ENCODE data around the gene ADGRG3. TPM values are rescaled to one million over a fixed set of nuclear protein-coding genes. Genes with fewer than 3 reads are reported as not detected.

The ADGRG3 gene
- total and polyA plus RNA-seq, 2 of the 13 experiments (the other 11 are each of a cell fraction or from before 2014, with no cell fraction given), result 2.7 to 11.8 TPM

DNA sequence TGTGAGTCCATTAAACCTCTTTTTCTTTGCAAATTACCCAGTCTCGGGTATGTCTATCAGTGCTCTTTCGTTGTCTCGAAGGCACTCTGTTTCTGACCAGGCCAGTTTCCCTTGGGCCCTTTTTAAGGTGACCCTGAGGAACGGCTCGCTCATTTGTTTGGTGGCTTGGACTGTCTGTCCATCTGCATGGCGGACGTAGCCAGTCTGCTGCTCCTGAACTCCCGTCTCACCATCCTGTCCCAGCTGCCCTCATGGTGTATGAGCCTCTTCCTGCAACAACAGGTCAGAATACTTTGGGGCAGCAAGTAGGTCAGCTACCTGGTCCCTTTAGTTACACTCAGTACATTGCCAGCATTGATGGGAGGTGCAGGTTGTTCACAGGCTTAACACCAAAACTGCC, 45.5 kb downstream of the ADGRG3 start:
- no peaks in the 10 kb centered on the region for H3K36me3 ChIP-seq (replicated peaks in 1 of 2; ENCODE audit: control insufficient read depth in 1 of 2, insufficient read depth in 2 of 2, low read length in 2 of 2)
- CTCF ChIA-PET (ENCODE audit: low intra/inter-chr PET ratio, low total read pairs), result no interaction called here
- ATAC-seq (no peak), DNase-seq (ENCODE audit: low spot score) (no peak), FAIRE-seq (no peak)
- no peaks in the 10 kb centered on the region for H4K20me1 ChIP-seq (ENCODE audit: insufficient read depth, low read length)
- POLR2A ChIA-PET, result no interaction called here
- no peak overlapping the region for H3K4me2 ChIP-seq (ENCODE audit: low read depth, low read length)
- no peak overlapping the region for H2AFZ ChIP-seq (ENCODE audit: low read length)
- intact Hi-C loops (cut with micrococcal nuclease; ENCODE audit: unreplicated experiment) (no loop called here), in situ Hi-C loops (cut with HindIII; ENCODE audit: extremely low pct_ligation_motif_present, low pct_unique_long_range_greater_than_20kb) (no loop called here)
- H3K79me2 ChIP-seq (ENCODE audit: insufficient read depth, low read length), result no peaks in the 10 kb centered on the region
- BruUV-seq (replicated peaks), result no TSS peak
- H3K4me3 ChIP-seq (replicated peaks in 1 of 3; ENCODE audit: insufficient read depth in 1 of 3, low read depth in 2 of 3, low read length in 3 of 3), result no peak overlapping the region
- H3K9ac ChIP-seq (ENCODE audit: insufficient read depth, low read depth, low read length), result no peak overlapping the region
- H3K9me3 ChIP-seq (ENCODE audit: low read length), result no peaks in the 10 kb centered on the region
- H3K4me1 ChIP-seq (ENCODE audit: insufficient read depth, low read length), result peaks cover 31% of the 10 kb centered on the region
- 95% methylated on average over 8 of the region's 8 CpGs for WGBS (ENCODE audit: low lambda C conversion rate)
- no peaks in the 10 kb centered on the region for H3K27me3 ChIP-seq (ENCODE audit: control insufficient read depth in 1 of 2, insufficient read depth in 2 of 2, low read length in 2 of 2)
- no peak overlapping the region for H3K27ac ChIP-seq (ENCODE audit: extremely low read length, insufficient read depth, low read length)
- TF ChIP-seq TRIM24 (CRISPR knock-in tag; IDR thresholded peaks at IDR 0.05), result no peak
- TF ChIP-seq KMT2B (CRISPR knock-in tag; IDR thresholded peaks at IDR 0.05), result no peak
- TF ChIP-seq, protein P1, sequence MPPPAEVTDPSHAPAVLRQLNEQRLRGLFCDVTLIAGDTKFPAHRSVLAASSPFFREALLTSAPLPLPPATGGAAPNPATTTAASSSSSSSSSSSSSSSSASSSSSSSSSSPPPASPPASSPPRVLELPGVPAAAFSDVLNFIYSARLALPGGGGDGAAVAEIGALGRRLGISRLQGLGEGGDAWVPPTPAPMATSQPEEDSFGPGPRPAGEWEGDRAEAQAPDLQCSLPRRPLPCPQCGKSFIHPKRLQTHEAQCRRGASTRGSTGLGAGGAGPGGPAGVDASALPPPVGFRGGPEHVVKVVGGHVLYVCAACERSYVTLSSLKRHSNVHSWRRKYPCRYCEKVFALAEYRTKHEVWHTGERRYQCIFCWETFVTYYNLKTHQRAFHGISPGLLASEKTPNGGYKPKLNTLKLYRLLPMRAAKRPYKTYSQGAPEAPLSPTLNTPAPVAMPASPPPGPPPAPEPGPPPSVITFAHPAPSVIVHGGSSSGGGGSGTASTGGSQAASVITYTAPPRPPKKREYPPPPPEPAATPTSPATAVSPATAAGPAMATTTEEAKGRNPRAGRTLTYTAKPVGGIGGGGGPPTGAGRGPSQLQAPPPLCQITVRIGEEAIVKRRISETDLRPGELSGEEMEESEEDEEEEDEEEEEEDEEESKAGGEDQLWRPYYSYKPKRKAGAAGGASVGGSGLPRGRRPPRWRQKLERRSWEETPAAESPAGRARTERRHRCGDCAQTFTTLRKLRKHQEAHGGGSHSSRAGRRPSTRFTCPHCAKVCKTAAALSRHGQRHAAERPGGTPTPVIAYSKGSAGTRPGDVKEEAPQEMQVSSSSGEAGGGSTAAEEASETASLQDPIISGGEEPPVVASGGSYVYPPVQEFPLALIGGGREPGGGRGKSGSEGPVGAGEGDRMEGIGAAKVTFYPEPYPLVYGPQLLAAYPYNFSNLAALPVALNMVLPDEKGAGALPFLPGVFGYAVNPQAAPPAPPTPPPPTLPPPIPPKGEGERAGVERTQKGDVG (CRISPR knock-in tag; IDR thresholded peaks at IDR 0.05; ENCODE audit: borderline replicate concordance), result no peak
- TF ChIP-seq CBX5 (CRISPR knock-in tag; IDR thresholded peaks at IDR 0.05; ENCODE audit: borderline replicate concordance), result no peak
- TF ChIP-seq ZNF317 (CRISPR knock-in tag; IDR thresholded peaks at IDR 0.05), result no peak
- TF ChIP-seq ZNF407 (CRISPR knock-in tag; IDR thresholded peaks at IDR 0.05; ENCODE audit: not compliant biosample characterization), result no peak
- TF ChIP-seq ELF3 (CRISPR knock-in tag; IDR thresholded peaks at IDR 0.05), result no peak
- TF ChIP-seq KLF16 (CRISPR knock-in tag; IDR thresholded peaks at IDR 0.05), result no peak
- TF ChIP-seq ELK4 (CRISPR knock-in tag; IDR thresholded peaks at IDR 0.05; ENCODE audit: borderline replicate concordance), result no peak
- TF ChIP-seq CC2D1A (CRISPR knock-in tag; IDR thresholded peaks at IDR 0.05), result no peak
- no peak for TF ChIP-seq MAF1 (CRISPR knock-in tag; IDR thresholded peaks at IDR 0.05; ENCODE audit: borderline replicate concordance)
- TF ChIP-seq CCDC6 (CRISPR knock-in tag; IDR thresholded peaks at IDR 0.05), result no peak
- TF ChIP-seq REXO4 (CRISPR knock-in tag; IDR thresholded peaks at IDR 0.05; ENCODE audit: borderline replicate concordance), result no peak
- no peak for TF ChIP-seq RFX1 (IDR thresholded peaks at IDR 0.05)

Measured in HepG2 (cell line).